HG03432 (cell line): ENCODE data around the gene NME7.
A peak's percentile ranks its signal among the peaks of the same experiment; 100 is the strongest.
"Not testable (repeated sequence)": the region's sequence is repeated elsewhere in the genome, so short reads cannot be mapped to it uniquely, and the experiment has no call there.

ENCODE experiments used
- ATAC-seq: cut with Tn5 transposase; IDR thresholded peaks from one replicate; pipeline ENCODE4 v1.9.1; 2021; ENCODE audit warnings: mild to moderate bottlenecking, moderate library complexity; ENCODE audit not compliant: unreplicated experiment

NME7 gene

GRCh38 chr1:169132512-169133227 lies 234.9 kb downstream of the NME7 start:
- ATAC-seq, result no peak

- ATAC-seq, result no peak
Measured at GRCh38 chr1:169130683-169131082, 236.9 kb downstream of the NME7 start.

- ATAC-seq, result no peak
Measured at GRCh38 chr1:169129109-169129784, 238.3 kb downstream of the NME7 start.

GRCh38 chr1:169128562-169128961 lies 239.0 kb downstream of the NME7 start:
- no peak for ATAC-seq

- no peak for ATAC-seq
Measured at GRCh38 chr1:169127305-169127704, 240.3 kb downstream of the NME7 start.

- no peak for ATAC-seq
Measured at GRCh38 chr1:169126335-169126734, 241.3 kb downstream of the NME7 start.

GRCh38 chr1:169125597-169125996 lies 242.0 kb downstream of the NME7 start:
- not testable (repeated sequence) for ATAC-seq

- ATAC-seq, result no peak
Measured at GRCh38 chr1:169124459-169124858, 243.1 kb downstream of the NME7 start.

- peak; percentile 79 for ATAC-seq
Measured at GRCh38 chr1:169122976-169123375, 244.6 kb downstream of the NME7 start.

- ATAC-seq, result no peak
Measured at GRCh38 chr1:169121146-169121923, 246.3 kb downstream of the NME7 start.

- ATAC-seq, result no peak
Measured at GRCh38 chr1:169120066-169120465, 247.5 kb downstream of the NME7 start.

GRCh38 chr1:169119405-169119804 lies 248.2 kb downstream of the NME7 start:
- ATAC-seq, result no peak

GRCh38 chr1:169118227-169118626 lies 249.4 kb downstream of the NME7 start:
- no peak for ATAC-seq

GRCh38 chr1:169117599-169117998 lies 250.0 kb downstream of the NME7 start:
- ATAC-seq, result no peak

GRCh38 chr1:169117014-169117413 lies 250.6 kb downstream of the NME7 start:
- no peak for ATAC-seq

- ATAC-seq, result peak; percentile 75
Measured at GRCh38 chr1:169115891-169116585, 251.6 kb downstream of the NME7 start.

- no peak for ATAC-seq
Measured at GRCh38 chr1:169113613-169114119, 253.9 kb downstream of the NME7 start.

- ATAC-seq, result no peak
Measured at GRCh38 chr1:169112241-169112640, 255.4 kb downstream of the NME7 start.

- no peak for ATAC-seq
Measured at GRCh38 chr1:169111472-169111871, 256.1 kb downstream of the NME7 start.

GRCh38 chr1:169110689-169111447 lies 256.7 kb downstream of the NME7 start:
- ATAC-seq, result no peak
